ENCODE measurements around the gene CAPN8.

DNA sequence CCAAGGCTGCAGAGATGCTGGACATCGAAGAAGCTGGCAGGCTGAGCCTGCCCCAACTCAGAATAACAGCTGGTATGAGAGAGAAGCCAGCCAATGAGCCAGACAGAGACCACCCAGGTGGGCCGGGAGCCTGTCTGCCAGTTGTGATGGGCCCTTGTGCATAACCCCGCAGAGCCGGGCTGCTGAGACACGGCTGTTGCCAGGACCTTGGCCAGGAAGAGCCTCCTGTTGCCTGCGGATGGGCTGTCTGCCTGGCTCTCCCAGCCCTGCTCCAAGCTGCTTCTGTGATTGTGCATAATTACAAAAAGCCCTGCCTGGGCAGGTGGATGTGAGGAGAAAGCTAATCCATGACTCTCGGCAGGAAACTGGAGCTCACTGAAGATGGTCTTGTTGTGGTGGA, 126.5 kb downstream of the CAPN8 start:
- TF ChIP-seq CTCF (conservative IDR thresholded peaks at IDR 0.05): no peak
- TF ChIP-seq ZFX (IDR thresholded peaks at IDR 0.05): no peak

Data from C4-2B (cell line).